Measurements from ENCODE around the gene ANKFY1. TPM values are rescaled to one million over a fixed set of nuclear protein-coding genes. Genes with fewer than 3 reads are reported as not detected.

ANKFY1 gene
- total RNA-seq, 6 experiments from 2014 or later, result 21.3 to 34.9 (median 29.5) TPM

GRCh38 chr17:4209611-4210010 lies 54.2 kb downstream of the ANKFY1 start:
- Histone ChIP-seq H3K4me3 (no peak overlapping the region), H3K27me3 (no peaks in the 10 kb centered on the region), H3K27ac (peak overlapping the region; percentile 20 to 69 (median 44)), H3K4me1 (peaks cover 0 to 10% (median 3%) of the 10 kb centered on the region in 4 donors), H3K9me3 (no peaks in the 10 kb centered on the region), H3K36me3 (peaks cover 0 to 44% (median 9%) of the 10 kb centered on the region in 4 donors)
- WGBS (ENCODE audit: insufficient coverage, low coverage, low lambda C conversion rate, missing lambda C conversion rate), result 49% methylated on average over 7 of the region's 7 CpGs
- peak; percentile 65 to 83 (median 80) for DNase-seq
- ATAC-seq, result peak; percentile 93 to 96 (median 95)
- intact Hi-C loops (cut with DNase I), result loop anchor here in 1 of 2 donors (10.0 kb wide), 1 partner anchor 205 kb away; no protein-coding TSS in a partner anchor
- TF ChIP-seq POLR2A (IDR thresholded peaks at IDR 0.05), result no peak
- TF ChIP-seq, protein P1, sequence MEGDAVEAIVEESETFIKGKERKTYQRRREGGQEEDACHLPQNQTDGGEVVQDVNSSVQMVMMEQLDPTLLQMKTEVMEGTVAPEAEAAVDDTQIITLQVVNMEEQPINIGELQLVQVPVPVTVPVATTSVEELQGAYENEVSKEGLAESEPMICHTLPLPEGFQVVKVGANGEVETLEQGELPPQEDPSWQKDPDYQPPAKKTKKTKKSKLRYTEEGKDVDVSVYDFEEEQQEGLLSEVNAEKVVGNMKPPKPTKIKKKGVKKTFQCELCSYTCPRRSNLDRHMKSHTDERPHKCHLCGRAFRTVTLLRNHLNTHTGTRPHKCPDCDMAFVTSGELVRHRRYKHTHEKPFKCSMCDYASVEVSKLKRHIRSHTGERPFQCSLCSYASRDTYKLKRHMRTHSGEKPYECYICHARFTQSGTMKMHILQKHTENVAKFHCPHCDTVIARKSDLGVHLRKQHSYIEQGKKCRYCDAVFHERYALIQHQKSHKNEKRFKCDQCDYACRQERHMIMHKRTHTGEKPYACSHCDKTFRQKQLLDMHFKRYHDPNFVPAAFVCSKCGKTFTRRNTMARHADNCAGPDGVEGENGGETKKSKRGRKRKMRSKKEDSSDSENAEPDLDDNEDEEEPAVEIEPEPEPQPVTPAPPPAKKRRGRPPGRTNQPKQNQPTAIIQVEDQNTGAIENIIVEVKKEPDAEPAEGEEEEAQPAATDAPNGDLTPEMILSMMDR (IDR thresholded peaks at IDR 0.05), result peak in 3 of 4 donors; percentile 21 to 29 (median 24)

GRCh38 chr17:4208238-4208637 lies 55.5 kb downstream of the ANKFY1 start:
- H3K36me3 ChIP-seq, result peaks cover 0 to 44% (median 9%) of the 10 kb centered on the region in 4 donors
- no peaks in the 10 kb centered on the region for H3K27me3 ChIP-seq
- ATAC-seq (no peak), DNase-seq (no peak)
- peaks cover 0 to 10% (median 3%) of the 10 kb centered on the region in 4 donors for H3K4me1 ChIP-seq
- TF ChIP-seq POLR2A (IDR thresholded peaks at IDR 0.05), result no peak
- TF ChIP-seq, protein P1 (IDR thresholded peaks at IDR 0.05), result no peak
- intact Hi-C loops (cut with DNase I), result no loop called here
- no peak overlapping the region for H3K4me3 ChIP-seq
- H3K27ac ChIP-seq, result no peak overlapping the region
- WGBS (ENCODE audit: insufficient coverage, low coverage, low lambda C conversion rate, missing lambda C conversion rate), result 77% methylated on average over 4 of the region's 4 CpGs
- no peaks in the 10 kb centered on the region for H3K9me3 ChIP-seq

GRCh38 chr17:4206962-4207361 lies 56.8 kb downstream of the ANKFY1 start:
- Histone ChIP-seq H3K36me3 (peaks cover 0 to 44% (median 9%) of the 10 kb centered on the region in 4 donors), H3K27me3 (no peaks in the 10 kb centered on the region), H3K4me3 (no peak overlapping the region), H3K9me3 (no peaks in the 10 kb centered on the region), H3K27ac (no peak overlapping the region), H3K4me1 (peaks cover 0 to 10% (median 3%) of the 10 kb centered on the region in 4 donors)
- DNase-seq, result no peak
- intact Hi-C loops (cut with DNase I), result no loop called here
- ATAC-seq, result no peak
- TF ChIP-seq POLR2A (IDR thresholded peaks at IDR 0.05), result no peak
- TF ChIP-seq, protein P1 (IDR thresholded peaks at IDR 0.05), result no peak
- 61% methylated on average over 10 of the region's 10 CpGs for WGBS (ENCODE audit: insufficient coverage, low coverage, low lambda C conversion rate, missing lambda C conversion rate)

DNA sequence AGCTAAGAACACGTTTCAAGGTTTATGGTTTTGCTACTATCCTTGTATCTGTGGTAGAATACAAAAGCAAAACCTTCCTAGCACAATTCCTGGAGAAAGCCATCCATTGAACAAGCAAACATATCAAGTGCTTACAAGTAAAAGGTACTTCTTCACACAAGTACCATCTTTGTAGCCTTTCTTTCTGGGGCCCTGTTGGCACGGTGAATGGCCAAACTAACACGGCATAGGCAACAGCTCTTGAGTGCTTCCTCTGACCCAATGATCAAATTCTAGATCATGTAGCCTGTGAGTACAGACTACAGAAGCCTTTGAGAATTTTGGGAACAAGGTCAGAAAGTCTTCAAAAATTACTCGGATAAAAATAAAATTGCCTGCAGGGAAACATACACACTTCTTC lies 57.9 kb downstream of the ANKFY1 start:
- H3K9me3 ChIP-seq, result no peaks in the 10 kb centered on the region
- H3K36me3 ChIP-seq, result peaks cover 0 to 41% (median 9%) of the 10 kb centered on the region in 4 donors
- ATAC-seq (no peak), DNase-seq (no peak)
- intact Hi-C loops (cut with DNase I), result no loop called here
- H3K27ac ChIP-seq, result no peak overlapping the region
- WGBS (ENCODE audit: insufficient coverage, low coverage, low lambda C conversion rate, missing lambda C conversion rate), result 75% methylated on average over 4 of the region's 4 CpGs
- H3K4me3 ChIP-seq, result no peak overlapping the region
- peaks cover 0 to 10% (median 3%) of the 10 kb centered on the region in 4 donors for H3K4me1 ChIP-seq
- no peaks in the 10 kb centered on the region for H3K27me3 ChIP-seq
- no peak for TF ChIP-seq POLR2A (IDR thresholded peaks at IDR 0.05)
- TF ChIP-seq, protein P1 (IDR thresholded peaks at IDR 0.05), result no peak
